BE2C (cell line): ENCODE results near the gene CACNG7. TPM values are rescaled to one million over a fixed set of nuclear protein-coding genes. Genes with fewer than 3 reads are reported as not detected.

Experiments used
- DNase-seq: peaks from one replicate; pipeline ENCODE4 v3.0.0-alpha.2; 2020
- H3K27me3 ChIP-seq: fragments of 250-450 bp; sonication (Bioruptor Pico); 2 replicates; pipeline ENCODE4 v1.5.1; 2020; ENCODE audit warnings: mild to moderate bottlenecking
- H3K36me3 ChIP-seq: fragments of 250-450 bp; sonication (Bioruptor Pico); 2 replicates; pipeline ENCODE4 v1.5.1; 2020; ENCODE audit warnings: mild to moderate bottlenecking
- H3K4me1 ChIP-seq: fragments of 250-450 bp; sonication (Bioruptor Pico); 2 replicates; pipeline ENCODE4 v1.5.1; 2020
- H3K4me3 ChIP-seq: 2 replicates; pipeline ENCODE4 v1.5.1; 2011; ENCODE audit warnings: low read depth, low read length
- H3K9me3 ChIP-seq: fragments of 250-450 bp; sonication (Bioruptor Pico); 2 replicates; pipeline ENCODE4 v1.5.1; 2020
- CTCF ChIP-seq: IDR thresholded peaks from 2 replicates; pipeline ENCODE4 v1.5.1; 2012; ENCODE audit warnings: mild to moderate bottlenecking, low read depth, low read length
- polyA plus RNA-seq: library from polyadenylated mRNA; unstranded; fragments of >200 nt; gene quantifications from one replicate; pipeline ENCODE4 v1.2.1, GENCODE V29; 2012; ENCODE audit warnings: low read depth, missing spikeins; ENCODE audit not compliant: insufficient read length, insufficient read depth

Gene CACNG7
- polyA plus RNA-seq: 6.7 TPM

- Histone ChIP-seq H3K27me3 (peaks cover 65% of the 10 kb centered on the region), H3K4me3 (peak within 1 kb of the TSS; percentile 41), H3K4me1 (no peaks in the 10 kb centered on the region), H3K9me3 (no peaks in the 10 kb centered on the region), H3K36me3 (no peaks in the 10 kb centered on the region)
- TF ChIP-seq CTCF: no peak
- DNase-seq: no peak
Observed at GRCh38 chr19:53908935-53909415, at the start of gene CACNG7. Gene CACNG7, plus strand, starts transcription at chr19:53909278. Its CDS starts 3,554 bp downstream, at chr19:53912832.

GRCh38 chr19:53864308-53864836 is 44.7 kb upstream of the CACNG7 start:
- Histone ChIP-seq H3K27me3 (no peaks in the 10 kb centered on the region), H3K36me3 (no peaks in the 10 kb centered on the region), H3K4me1 (peaks cover 6% of the 10 kb centered on the region), H3K4me3 (no peak overlapping the region), H3K9me3 (no peaks in the 10 kb centered on the region)
- no peak for DNase-seq
- TF ChIP-seq CTCF: no peak

DNA sequence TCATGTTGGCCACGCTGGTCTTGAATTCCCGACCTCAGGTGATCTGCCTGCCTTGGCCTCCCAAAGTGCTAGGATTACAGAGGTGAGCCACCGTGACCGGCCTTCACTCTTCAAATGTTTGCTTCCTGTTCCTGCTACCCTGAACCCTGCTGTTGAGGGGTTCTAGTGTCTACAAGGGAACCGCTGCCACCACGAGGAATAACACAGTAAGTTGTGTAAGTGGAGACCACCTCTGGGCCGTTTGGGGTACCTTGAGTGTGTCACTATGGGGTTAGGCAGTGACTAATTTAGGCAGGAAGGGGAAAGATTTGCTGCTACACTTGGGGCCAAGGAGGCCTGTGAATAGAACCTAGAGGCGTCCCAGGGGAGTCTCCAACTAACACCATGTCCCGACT is 43.6 kb upstream of the CACNG7 start:
- Histone ChIP-seq H3K4me3 (peak overlapping the region; percentile 51), H3K27me3 (no peaks in the 10 kb centered on the region), H3K36me3 (no peaks in the 10 kb centered on the region), H3K4me1 (peaks cover 6% of the 10 kb centered on the region), H3K9me3 (no peaks in the 10 kb centered on the region)
- TF ChIP-seq CTCF: no peak
- DNase-seq: no peak

DNA sequence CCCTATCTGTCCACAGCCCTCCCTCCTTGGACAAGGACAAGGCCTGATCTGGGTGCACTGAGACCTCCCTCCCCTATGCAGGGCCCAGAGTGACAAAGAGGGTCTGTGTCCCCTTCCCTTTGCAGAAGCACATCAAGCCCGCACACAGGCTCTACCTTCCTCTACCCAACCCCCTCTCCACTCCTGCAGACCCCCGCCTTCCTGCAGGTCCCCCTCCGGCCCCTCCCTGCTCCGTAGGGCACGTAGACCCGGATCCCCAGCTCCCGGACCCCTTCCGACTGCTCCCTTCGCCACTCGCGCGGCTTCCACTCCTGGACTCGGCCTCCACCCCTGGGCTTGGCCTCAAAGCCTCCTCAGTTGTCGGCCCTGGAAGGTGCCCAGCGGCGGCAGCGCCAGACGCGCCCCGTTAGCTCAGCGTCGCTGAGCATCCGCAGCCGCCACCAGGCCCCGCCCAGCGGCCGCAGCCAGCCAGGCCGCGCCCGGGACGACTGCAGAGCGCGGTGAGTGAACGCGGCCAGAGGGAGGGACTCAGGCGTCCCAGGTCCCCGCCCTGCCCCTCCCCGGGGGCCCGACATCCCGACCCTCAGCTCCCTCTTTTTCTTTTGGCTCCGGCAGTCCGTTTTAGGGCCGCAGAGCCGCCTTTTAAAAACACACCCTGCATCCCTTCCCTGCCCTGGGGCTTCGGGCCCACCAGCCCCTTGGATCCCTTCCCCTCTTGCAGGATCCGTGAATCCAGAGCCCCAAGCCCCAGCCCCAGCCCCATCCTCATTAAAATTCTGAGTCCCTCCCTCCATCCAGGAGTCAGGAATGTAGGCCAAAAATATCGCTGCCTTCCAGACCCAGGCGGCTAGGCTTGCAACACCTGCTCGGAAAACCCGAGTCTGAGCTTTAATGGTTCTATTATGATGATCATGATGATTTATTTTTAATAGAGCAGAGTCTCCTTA is 42.9 kb upstream of the CACNG7 start:
- DNase-seq: peak; percentile 80

GRCh38 chr19:53866865-53867224 is 42.2 kb upstream of the CACNG7 start:
- DNase-seq: no peak
- peaks cover 6% of the 10 kb centered on the region for H3K4me1 ChIP-seq
- no peaks in the 10 kb centered on the region for H3K36me3 ChIP-seq
- H3K9me3 ChIP-seq: no peaks in the 10 kb centered on the region
- peak overlapping the region; percentile 31 for H3K4me3 ChIP-seq
- H3K27me3 ChIP-seq: no peaks in the 10 kb centered on the region
- no peak for TF ChIP-seq CTCF

More for the DNA sequence above, 42.9 kb upstream of the CACNG7 start:
- H3K9me3 ChIP-seq: no peaks in the 10 kb centered on the region
- peak overlapping the region; percentile 51 for H3K4me3 ChIP-seq
- H3K36me3 ChIP-seq: no peaks in the 10 kb centered on the region
- TF ChIP-seq CTCF: no peak
- peaks cover 6% of the 10 kb centered on the region for H3K4me1 ChIP-seq
- no peaks in the 10 kb centered on the region for H3K27me3 ChIP-seq
